ENCODE data around the gene MYO18B. TPM values are rescaled to one million over a fixed set of nuclear protein-coding genes. Genes with fewer than 3 reads are reported as not detected.

The MYO18B gene
- total RNA-seq, 1 donor from 2014 or later = 1.1 TPM

DNA sequence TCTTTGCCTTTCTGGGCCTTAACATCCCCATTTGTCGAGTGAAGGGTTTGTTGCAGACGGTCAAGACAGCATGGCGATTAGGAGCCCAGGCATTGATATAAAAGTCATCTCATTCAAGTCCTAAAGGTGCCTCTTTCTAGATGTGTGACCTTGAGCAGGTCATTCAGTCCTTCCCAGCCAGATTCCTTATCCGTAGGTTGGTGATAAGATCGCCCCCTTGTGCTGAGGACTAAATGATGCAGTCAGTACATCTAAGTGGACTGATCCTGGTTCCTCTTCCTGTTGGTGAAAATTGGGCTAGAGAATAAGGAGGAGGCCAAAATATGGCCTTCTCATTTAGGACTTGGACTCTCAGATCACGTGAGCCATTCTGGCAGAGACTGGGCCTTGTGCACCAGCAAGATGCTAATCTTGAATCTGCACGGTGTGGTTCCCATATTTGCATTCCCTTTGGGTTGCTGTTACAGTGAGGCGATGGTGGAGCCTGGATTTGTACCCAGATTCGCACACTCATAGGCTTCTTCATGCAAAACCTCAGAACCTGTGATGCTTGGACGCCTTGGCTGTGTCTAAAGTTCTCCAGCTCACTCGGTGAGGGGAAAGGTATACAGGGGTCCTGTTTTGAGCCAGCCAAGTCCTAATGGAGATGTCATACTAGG is 156.8 kb downstream of the MYO18B start:
- peaks cover 6% of the 10 kb centered on the region for H3K27me3 Mint-ChIP-seq (ENCODE audit: insufficient read depth)
- intact Hi-C loops (cut with micrococcal nuclease) = no loop called here
- no peaks in the 10 kb centered on the region for H3K9me3 Mint-ChIP-seq
- no peaks in the 10 kb centered on the region for H3K36me3 Mint-ChIP-seq (ENCODE audit: low read depth)
- DNase-seq (ENCODE audit: low spot score) = no peak
- no peak overlapping the region for H3K27ac Mint-ChIP-seq
- H3K4me3 Mint-ChIP-seq = no peak overlapping the region
- no peaks in the 10 kb centered on the region for H3K4me1 Mint-ChIP-seq (ENCODE audit: low read depth)

DNA sequence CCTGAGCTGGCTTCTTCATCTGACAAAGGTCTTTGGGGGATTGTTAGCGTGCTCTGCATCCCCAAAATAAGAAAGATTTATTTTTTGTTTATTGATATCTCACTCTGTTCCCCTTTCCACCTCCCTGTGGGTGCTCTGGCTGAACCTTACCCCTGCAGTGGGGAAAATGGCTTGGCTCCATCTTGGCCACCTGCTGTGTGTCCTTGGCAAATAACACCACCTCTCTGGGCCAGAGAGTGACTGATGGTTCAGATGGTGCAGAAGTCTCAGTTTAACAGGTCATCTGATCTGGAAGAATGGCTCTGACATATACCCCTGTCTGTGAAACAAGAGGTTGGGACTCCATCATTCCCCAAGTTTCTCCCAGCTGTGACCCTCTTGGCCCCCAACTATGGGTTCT is 157.6 kb downstream of the MYO18B start:
- H3K9me3 Mint-ChIP-seq = no peaks in the 10 kb centered on the region
- H3K27ac Mint-ChIP-seq = no peak overlapping the region
- peaks cover 4% of the 10 kb centered on the region for H3K27me3 Mint-ChIP-seq (ENCODE audit: insufficient read depth)
- no peaks in the 10 kb centered on the region for H3K4me1 Mint-ChIP-seq (ENCODE audit: low read depth)
- H3K4me3 Mint-ChIP-seq = no peak overlapping the region
- H3K36me3 Mint-ChIP-seq (ENCODE audit: low read depth) = no peaks in the 10 kb centered on the region
- no peak for DNase-seq (ENCODE audit: low spot score)
- intact Hi-C loops (cut with micrococcal nuclease) = no loop called here

DNA sequence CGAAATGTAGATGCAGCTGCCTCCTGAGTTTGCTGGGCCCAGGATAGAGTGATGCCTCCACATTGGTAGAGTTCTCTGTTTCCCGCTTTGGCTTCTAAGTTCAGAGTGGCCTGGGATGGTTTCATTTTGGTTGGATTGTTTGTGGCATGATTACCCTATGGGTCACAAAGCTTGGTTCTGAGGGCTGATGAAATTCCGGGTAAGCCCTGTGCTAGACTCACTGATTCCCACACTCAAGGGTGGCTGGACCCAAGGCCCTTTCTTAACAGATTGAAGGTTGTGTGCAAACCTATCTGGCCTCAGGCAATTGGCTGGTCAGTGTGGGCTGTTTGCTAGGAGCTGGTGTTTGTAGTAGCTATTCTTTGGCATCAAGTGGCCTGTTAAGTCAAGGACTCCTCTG is 158.4 kb downstream of the MYO18B start:
- Mint-ChIP-seq H3K9me3 (no peaks in the 10 kb centered on the region), H3K4me1 (ENCODE audit: low read depth) (no peaks in the 10 kb centered on the region), H3K36me3 (ENCODE audit: low read depth) (no peaks in the 10 kb centered on the region), H3K27me3 (ENCODE audit: insufficient read depth) (peaks cover 4% of the 10 kb centered on the region), H3K4me3 (no peak overlapping the region), H3K27ac (no peak overlapping the region)
- intact Hi-C loops (cut with micrococcal nuclease) = loop anchor here (5.0 kb wide), 1 partner anchor 432 kb away; no protein-coding TSS in a partner anchor
- no peak for DNase-seq (ENCODE audit: low spot score)

DNA sequence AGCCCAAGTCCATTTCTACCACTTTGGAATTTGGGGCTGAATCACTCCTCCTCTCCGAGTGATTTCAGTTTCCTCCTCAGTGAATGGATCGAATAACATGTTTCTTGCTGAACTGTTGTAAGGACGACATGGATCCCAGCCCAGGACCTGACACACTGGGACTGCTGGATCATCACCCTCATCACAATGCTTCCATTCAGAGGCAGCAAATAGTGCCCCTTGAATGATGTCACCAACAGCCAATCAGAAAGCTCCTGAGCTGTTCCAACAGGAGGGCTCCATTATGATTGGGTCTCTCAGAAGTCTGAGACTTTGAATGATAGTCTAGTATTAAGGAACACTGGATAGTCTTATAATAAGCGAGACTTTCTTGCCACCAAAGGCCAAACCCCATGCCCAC is 158.9 kb downstream of the MYO18B start:
- Mint-ChIP-seq H3K4me1 (ENCODE audit: low read depth) (no peaks in the 10 kb centered on the region), H3K9me3 (no peaks in the 10 kb centered on the region), H3K27ac (no peak overlapping the region), H3K36me3 (ENCODE audit: low read depth) (no peaks in the 10 kb centered on the region), H3K4me3 (no peak overlapping the region), H3K27me3 (ENCODE audit: insufficient read depth) (peaks cover 2% of the 10 kb centered on the region)
- intact Hi-C loops (cut with micrococcal nuclease) = loop anchor here (5.0 kb wide), 1 partner anchor 431 kb away; no protein-coding TSS in a partner anchor
- no peak for DNase-seq (ENCODE audit: low spot score)

DNA sequence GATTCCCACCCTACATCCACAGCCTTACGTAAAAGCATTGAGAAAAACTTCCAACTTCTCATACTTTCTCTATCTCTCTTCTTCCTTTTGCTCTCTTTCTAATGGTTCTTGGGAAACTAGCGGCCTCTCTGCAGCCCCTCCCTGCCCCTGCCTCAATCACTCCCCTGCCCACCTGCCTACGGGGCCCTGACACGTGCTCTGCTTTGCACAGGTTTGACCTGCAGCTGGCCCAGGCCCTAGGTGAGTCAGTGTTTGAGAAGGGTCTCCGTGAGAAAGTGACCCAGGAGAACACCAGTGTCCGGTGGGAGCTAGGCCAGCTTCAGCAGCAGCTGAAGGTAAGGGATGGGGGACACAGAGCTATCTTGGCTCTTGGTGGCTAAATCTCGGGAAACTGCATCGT is 160.4 kb downstream of the MYO18B start:
- Mint-ChIP-seq H3K36me3 (ENCODE audit: low read depth) (no peaks in the 10 kb centered on the region), H3K4me3 (no peak overlapping the region), H3K4me1 (ENCODE audit: low read depth) (no peaks in the 10 kb centered on the region), H3K9me3 (no peaks in the 10 kb centered on the region), H3K27me3 (ENCODE audit: insufficient read depth) (peaks cover 2% of the 10 kb centered on the region), H3K27ac (no peak overlapping the region)
- intact Hi-C loops (cut with micrococcal nuclease) = loop anchor here (5.0 kb wide), 1 partner anchor 430 kb away; no protein-coding TSS in a partner anchor
- no peak for DNase-seq (ENCODE audit: low spot score)

DNA sequence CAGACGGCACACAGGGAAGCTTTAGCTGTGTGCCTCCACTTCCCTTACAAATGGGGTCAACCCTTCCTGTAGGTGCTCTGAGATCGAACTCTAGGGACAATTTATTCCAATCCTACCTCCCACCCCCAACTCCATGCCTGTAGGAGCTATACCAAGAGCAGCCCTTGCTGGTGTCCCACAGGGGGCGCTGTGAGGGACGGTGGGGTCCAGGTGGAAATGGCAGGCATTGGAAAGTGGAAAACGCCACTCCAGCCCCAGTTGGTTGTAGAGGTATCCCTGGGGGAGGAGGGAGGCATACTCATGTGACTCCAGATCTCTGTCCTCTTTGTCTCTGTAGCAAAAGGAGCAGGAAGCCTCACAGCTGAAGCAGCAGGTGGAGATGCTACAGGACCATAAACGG is 161.3 kb downstream of the MYO18B start:
- DNase-seq (ENCODE audit: low spot score) = no peak
- intact Hi-C loops (cut with micrococcal nuclease) = loop anchor here (5.0 kb wide), 1 partner anchor 429 kb away; no protein-coding TSS in a partner anchor
- H3K27ac Mint-ChIP-seq = no peak overlapping the region
- H3K4me1 Mint-ChIP-seq (ENCODE audit: low read depth) = no peaks in the 10 kb centered on the region
- peaks cover 2% of the 10 kb centered on the region for H3K27me3 Mint-ChIP-seq (ENCODE audit: insufficient read depth)
- no peaks in the 10 kb centered on the region for H3K36me3 Mint-ChIP-seq (ENCODE audit: low read depth)
- H3K9me3 Mint-ChIP-seq = no peaks in the 10 kb centered on the region
- H3K4me3 Mint-ChIP-seq = no peak overlapping the region

DNA sequence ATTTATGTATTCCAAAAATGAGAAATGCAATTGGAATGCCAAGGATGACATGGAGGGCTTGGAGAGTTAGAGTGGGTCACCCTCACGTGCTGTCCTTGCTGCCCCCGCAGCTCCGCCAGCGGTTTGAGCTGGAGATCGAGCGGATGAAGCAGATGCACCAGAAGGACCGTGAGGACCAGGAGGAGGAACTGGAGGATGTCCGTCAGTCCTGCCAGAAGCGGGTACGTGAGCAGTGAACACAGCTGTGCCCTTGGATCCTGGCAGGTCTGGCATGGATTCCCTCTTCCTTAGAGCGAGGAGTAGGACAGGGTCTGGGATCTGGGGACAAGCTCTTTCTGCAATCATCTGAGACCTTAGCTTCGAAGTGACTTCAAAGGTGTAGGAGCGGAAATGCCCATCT is 166.2 kb downstream of the MYO18B start:
- no peak for DNase-seq (ENCODE audit: low spot score)
- Mint-ChIP-seq H3K4me3 (no peak overlapping the region), H3K9me3 (no peaks in the 10 kb centered on the region), H3K27me3 (ENCODE audit: insufficient read depth) (peaks cover 6% of the 10 kb centered on the region), H3K4me1 (ENCODE audit: low read depth) (no peaks in the 10 kb centered on the region), H3K36me3 (ENCODE audit: low read depth) (no peaks in the 10 kb centered on the region), H3K27ac (no peak overlapping the region)
- intact Hi-C loops (cut with micrococcal nuclease) = no loop called here

DNA sequence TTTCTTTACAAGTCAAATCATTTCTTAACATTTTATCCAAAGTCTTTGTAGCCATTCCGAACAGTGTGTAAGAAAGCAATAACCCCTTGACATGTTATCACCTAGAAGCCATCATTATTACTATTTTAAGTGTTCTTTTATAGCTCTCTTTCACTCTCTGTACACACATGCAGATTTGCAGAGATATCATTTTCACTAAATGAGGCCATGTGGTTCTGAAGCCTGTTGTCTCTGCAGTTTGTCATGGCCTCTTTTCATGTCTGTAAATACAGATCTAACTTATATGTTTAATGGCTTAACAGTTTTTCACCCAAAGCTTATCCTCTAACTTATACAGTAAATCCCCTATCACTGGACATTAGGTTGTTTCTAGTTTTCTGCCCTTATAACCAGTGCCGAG is 166.8 kb downstream of the MYO18B start:
- Mint-ChIP-seq H3K27ac (no peak overlapping the region), H3K4me1 (ENCODE audit: low read depth) (no peaks in the 10 kb centered on the region), H3K4me3 (no peak overlapping the region), H3K27me3 (ENCODE audit: insufficient read depth) (peaks cover 6% of the 10 kb centered on the region), H3K9me3 (no peaks in the 10 kb centered on the region), H3K36me3 (ENCODE audit: low read depth) (no peaks in the 10 kb centered on the region)
- no peak for DNase-seq (ENCODE audit: low spot score)
- intact Hi-C loops (cut with micrococcal nuclease) = no loop called here

DNA sequence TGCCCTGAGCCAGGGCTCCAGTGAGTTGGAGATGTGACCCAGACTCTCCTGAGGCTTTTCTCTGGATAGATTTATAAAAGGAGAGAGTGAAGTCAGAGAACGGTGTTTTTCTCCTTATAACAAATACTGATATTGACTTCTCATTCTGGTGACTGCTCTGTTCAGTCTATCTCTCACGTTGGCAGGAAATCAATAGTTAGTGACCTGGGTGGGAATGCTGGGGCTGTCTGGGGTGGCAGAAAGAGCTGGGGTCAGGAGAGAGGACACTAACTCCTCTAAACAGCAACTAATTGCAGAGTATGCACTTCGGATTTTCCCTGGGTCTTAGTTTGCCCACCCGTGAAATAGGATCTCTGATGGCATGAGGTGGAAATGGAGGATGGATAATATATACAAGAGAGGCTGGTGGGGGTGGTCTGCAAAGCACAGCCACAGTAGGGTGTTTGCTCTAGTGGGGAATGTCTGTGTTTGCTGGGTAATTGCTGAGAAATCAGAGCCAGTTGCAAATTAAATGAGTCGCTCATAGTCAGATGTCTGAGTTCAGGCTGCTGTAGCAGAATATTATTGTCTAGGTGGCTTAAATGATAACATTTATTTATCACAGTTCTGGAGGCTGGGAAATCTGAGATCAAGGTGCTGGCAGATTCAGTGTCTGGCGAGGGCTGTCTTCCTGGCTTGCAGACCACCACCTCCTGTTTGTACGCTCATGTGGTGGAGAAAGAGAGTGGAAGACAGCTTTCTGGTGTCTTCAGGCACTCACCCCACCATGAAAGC is 167.8 kb downstream of the MYO18B start:
- peaks cover 9% of the 10 kb centered on the region for H3K27me3 Mint-ChIP-seq (ENCODE audit: insufficient read depth)
- H3K9me3 Mint-ChIP-seq = no peaks in the 10 kb centered on the region
- no peak overlapping the region for H3K4me3 Mint-ChIP-seq
- H3K36me3 Mint-ChIP-seq (ENCODE audit: low read depth) = no peaks in the 10 kb centered on the region
- DNase-seq (ENCODE audit: low spot score) = no peak
- no peak overlapping the region for H3K27ac Mint-ChIP-seq
- intact Hi-C loops (cut with micrococcal nuclease) = no loop called here
- no peaks in the 10 kb centered on the region for H3K4me1 Mint-ChIP-seq (ENCODE audit: low read depth)

DNA sequence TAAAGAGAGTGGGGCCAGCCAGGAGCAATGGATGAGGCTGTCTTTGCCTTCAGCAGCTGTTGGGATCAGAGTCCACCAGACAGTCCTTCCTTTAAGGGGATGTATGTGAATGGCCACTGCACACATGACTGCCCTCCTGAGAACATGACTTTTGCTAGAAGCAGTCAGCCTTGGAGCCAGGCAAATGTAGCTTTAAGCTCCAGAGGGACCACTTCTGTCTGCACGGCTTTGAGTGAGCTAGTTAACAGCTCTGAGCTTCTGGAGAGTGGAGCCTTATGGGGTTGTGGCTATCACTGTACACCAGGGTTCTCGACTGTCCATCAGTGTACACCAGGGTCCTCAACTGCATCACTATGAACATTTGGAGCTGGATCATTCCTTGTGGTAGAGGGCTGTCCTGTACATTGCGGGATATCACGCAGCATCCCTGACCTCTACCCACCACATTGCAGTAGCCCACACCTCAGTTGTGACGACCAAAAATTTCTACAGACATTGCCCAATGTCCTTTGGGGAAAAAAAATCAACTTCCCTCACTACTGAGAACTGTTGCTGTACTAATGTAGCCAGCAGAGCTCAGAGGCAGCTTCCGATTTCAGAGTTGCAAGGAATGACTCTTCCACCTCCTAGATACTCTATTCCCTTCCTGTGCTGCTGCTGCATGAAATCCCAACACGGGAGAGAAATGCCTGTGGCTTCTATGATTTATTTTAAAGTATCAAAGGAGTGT is 169.4 kb downstream of the MYO18B start:
- intact Hi-C loops (cut with micrococcal nuclease) = no loop called here
- Mint-ChIP-seq H3K4me3 (no peak overlapping the region), H3K4me1 (ENCODE audit: low read depth) (no peaks in the 10 kb centered on the region), H3K9me3 (no peaks in the 10 kb centered on the region), H3K36me3 (ENCODE audit: low read depth) (no peaks in the 10 kb centered on the region), H3K27ac (no peak overlapping the region), H3K27me3 (ENCODE audit: insufficient read depth) (peaks cover 12% of the 10 kb centered on the region)
- no peak for DNase-seq (ENCODE audit: low spot score)

DNA sequence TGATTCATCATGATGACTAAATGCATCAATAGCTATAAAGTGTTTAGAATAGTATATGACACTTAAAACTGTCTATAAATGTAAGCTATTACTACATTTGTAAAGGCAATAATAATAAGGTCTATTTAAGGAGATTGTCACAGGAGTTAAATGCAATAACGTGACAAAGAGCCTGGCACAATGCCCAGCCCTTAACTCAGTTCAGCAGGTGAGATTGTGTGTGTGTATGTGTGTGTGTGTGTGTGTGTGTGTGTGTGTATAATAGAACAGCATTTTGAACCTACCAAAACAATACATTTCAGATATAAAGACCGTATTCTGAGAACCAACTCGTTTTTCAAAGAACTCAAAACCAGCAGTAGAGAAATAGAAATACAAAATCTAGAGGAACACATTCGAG is 177.5 kb downstream of the MYO18B start:
- no peaks in the 10 kb centered on the region for H3K36me3 Mint-ChIP-seq (ENCODE audit: low read depth)

DNA sequence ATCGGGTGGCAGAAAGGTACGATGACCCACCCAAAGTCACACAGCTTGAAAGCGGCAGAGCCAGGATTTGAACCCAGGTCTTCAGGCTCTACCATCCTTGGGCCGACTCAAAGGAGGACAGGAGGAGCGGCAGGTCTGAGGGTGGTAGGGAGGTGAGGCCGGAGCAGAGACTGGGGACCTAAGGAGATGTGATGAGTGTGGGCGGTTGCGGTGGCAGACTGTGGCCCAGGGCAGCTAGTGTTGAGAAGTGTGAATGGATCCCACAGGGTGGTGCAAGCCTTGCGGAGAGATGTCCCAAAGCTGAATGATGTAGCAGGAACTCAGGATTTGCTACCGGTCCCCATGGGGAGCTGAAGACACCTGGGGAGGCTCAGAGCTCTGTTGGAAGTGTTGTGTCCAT is 180.2 kb downstream of the MYO18B start:
- intact Hi-C loops (cut with micrococcal nuclease) = no loop called here
- no peak overlapping the region for H3K4me3 Mint-ChIP-seq
- H3K9me3 Mint-ChIP-seq = no peaks in the 10 kb centered on the region
- no peak overlapping the region for H3K27ac Mint-ChIP-seq
- no peaks in the 10 kb centered on the region for H3K4me1 Mint-ChIP-seq (ENCODE audit: low read depth)
- H3K36me3 Mint-ChIP-seq (ENCODE audit: low read depth) = no peaks in the 10 kb centered on the region
- DNase-seq (ENCODE audit: low spot score) = no peak
- H3K27me3 Mint-ChIP-seq (ENCODE audit: insufficient read depth) = peaks cover 10% of the 10 kb centered on the region

More for the DNA sequence above, 177.5 kb downstream of the MYO18B start:
- H3K27ac Mint-ChIP-seq = no peak overlapping the region
- no peaks in the 10 kb centered on the region for H3K9me3 Mint-ChIP-seq
- H3K4me1 Mint-ChIP-seq (ENCODE audit: low read depth) = no peaks in the 10 kb centered on the region
- no peak for DNase-seq (ENCODE audit: low spot score)
- no peak overlapping the region for H3K4me3 Mint-ChIP-seq
- intact Hi-C loops (cut with micrococcal nuclease) = no loop called here
- H3K27me3 Mint-ChIP-seq (ENCODE audit: insufficient read depth) = peaks cover 9% of the 10 kb centered on the region

DNA sequence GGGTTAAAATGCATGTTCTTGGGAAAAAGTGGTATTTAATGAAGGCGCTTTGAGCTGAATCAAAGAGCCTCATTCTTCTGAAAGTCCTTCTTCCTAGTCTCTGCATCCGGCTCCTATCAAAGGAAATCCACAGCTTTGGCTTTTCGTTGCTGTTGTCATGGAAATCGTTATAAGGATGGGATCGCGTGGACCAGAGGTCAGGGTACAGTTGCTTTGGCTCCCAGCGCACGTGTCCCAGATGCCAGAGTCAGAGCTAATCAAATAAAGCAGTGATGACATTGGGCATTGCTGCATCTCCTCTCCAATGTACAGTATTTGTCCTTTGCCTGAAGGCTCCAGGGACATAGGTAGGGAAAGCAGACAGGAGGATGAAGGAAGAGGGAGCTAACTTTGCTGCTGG is 181.9 kb downstream of the MYO18B start:
- intact Hi-C loops (cut with micrococcal nuclease) = no loop called here
- Mint-ChIP-seq H3K4me3 (no peak overlapping the region), H3K27ac (no peak overlapping the region), H3K4me1 (ENCODE audit: low read depth) (no peaks in the 10 kb centered on the region), H3K9me3 (no peaks in the 10 kb centered on the region), H3K27me3 (ENCODE audit: insufficient read depth) (peaks cover 8% of the 10 kb centered on the region), H3K36me3 (ENCODE audit: low read depth) (no peaks in the 10 kb centered on the region)
- no peak for DNase-seq (ENCODE audit: low spot score)

Data from activated T-helper 1 cell treated with anti-CD3 and anti-CD28 coated beads, Interleukin-12 subunit alpha, Interleukin-12 subunit beta, Interleukin-2, Interleukin-4 antibody, amounts not matched to agents 30 ng/mL and 10 ng/mL and 1 ng/mL, durations not matched to agents 14 hours and 24 hours and 36 hours (primary cell).